ENCODE data around the gene TOP2A. TPM values are rescaled to one million over a fixed set of nuclear protein-coding genes. Genes with fewer than 3 reads are reported as not detected.

The TOP2A gene
- total RNA-seq, 1 experiment from 2014 or later = 141 TPM

- ATAC-seq (no peak), DNase-seq (ENCODE audit: low read depth, low spot score) (no peak)
- RAD21 ChIA-PET (ENCODE audit: low non-redundant PET in 1 of 2, low total read pairs in 2 of 2, uncharacterized antibody in 2 of 2, unreplicated experiment in 2 of 2) = no interaction called here
- CTCF ChIA-PET = no interaction called here
- intact Hi-C loops (cut with micrococcal nuclease) = no loop called here
- Histone ChIP-seq H3K4me1 (ENCODE audit: control insufficient read depth in 1 of 2, insufficient read depth in 2 of 2, low read length in 2 of 2) (peaks cover 0 to 4% of the 10 kb centered on the region in 2 experiments; a peak in 1 of 4 replicates), H3K27me3 (ENCODE audit: insufficient read depth, low read length) (no peaks in the 10 kb centered on the region), H3K9me3 (ENCODE audit: control insufficient read depth in 1 of 2, insufficient read depth in 1 of 2, low read depth in 1 of 2, low read length in 2 of 2) (no peaks in the 10 kb centered on the region), H3K9me2 (ENCODE audit: insufficient read depth) (no peaks in the 10 kb centered on the region), H3K9ac (ENCODE audit: low read length) (no peak overlapping the region), H3K27ac (ENCODE audit: low read depth, low read length) (no peak overlapping the region), H3K4me3 (replicated peaks in 1 of 2; ENCODE audit: low read depth in 1 of 2, low read length in 2 of 2) (no peak overlapping the region), H3K36me3 (ENCODE audit: control insufficient read depth in 1 of 2, insufficient read depth in 2 of 2, low read length in 2 of 2) (no peaks in the 10 kb centered on the region), H3K79me2 (ENCODE audit: insufficient read depth, low read length) (no peaks in the 10 kb centered on the region), H4K20me1 (ENCODE audit: insufficient read depth) (no peaks in the 10 kb centered on the region), H2AFZ (ENCODE audit: low read depth, low read length, poor library complexity, severe bottlenecking) (no peak overlapping the region), H3K4me2 (ENCODE audit: low read length) (no peak overlapping the region)
- TF ChIP-seq ZFX (IDR thresholded peaks at IDR 0.05) (no peak), ZNF274 (IDR thresholded peaks at IDR 0.05; ENCODE audit: low read depth, low read length) (no peak), CEBPB (IDR thresholded peaks at IDR 0.05; ENCODE audit: low read depth) (no peak), SP1 (IDR thresholded peaks at IDR 0.05; ENCODE audit: low read depth) (no peak)
- no TSS peak for BruUV-seq (replicated peaks)
- POLR2A ChIA-PET = no interaction called here
Measured at GRCh38 chr17:40460604-40460967, 42.9 kb upstream of the TOP2A start.

GRCh38 chr17:40459636-40460603, 42.2 kb upstream of the TOP2A start:
- ChIA-PET RAD21 (ENCODE audit: low non-redundant PET in 1 of 2, low total read pairs in 2 of 2, uncharacterized antibody in 2 of 2, unreplicated experiment in 2 of 2) (no interaction called here), CTCF (no interaction called here), POLR2A (no interaction called here)
- H4K20me1 ChIP-seq (ENCODE audit: insufficient read depth) = no peaks in the 10 kb centered on the region
- no peak overlapping the region for H3K9ac ChIP-seq (ENCODE audit: low read length)
- no peak for ATAC-seq
- intact Hi-C loops (cut with micrococcal nuclease) = no loop called here
- no peak overlapping the region for H3K27ac ChIP-seq (ENCODE audit: low read depth, low read length)
- no peaks in the 10 kb centered on the region for H3K27me3 ChIP-seq (ENCODE audit: insufficient read depth, low read length)
- H3K4me2 ChIP-seq (ENCODE audit: low read length) = no peak overlapping the region
- no peak overlapping the region for H2AFZ ChIP-seq (ENCODE audit: low read depth, low read length, poor library complexity, severe bottlenecking)
- H3K36me3 ChIP-seq (ENCODE audit: control insufficient read depth in 1 of 2, insufficient read depth in 2 of 2, low read length in 2 of 2) = no peaks in the 10 kb centered on the region
- no TSS peak for BruUV-seq (replicated peaks)
- DNase-seq (ENCODE audit: low read depth, low spot score) = no peak
- no peak overlapping the region for H3K4me3 ChIP-seq (replicated peaks in 1 of 2; ENCODE audit: low read depth in 1 of 2, low read length in 2 of 2)
- H3K9me3 ChIP-seq (ENCODE audit: control insufficient read depth in 1 of 2, insufficient read depth in 1 of 2, low read depth in 1 of 2, low read length in 2 of 2) = no peaks in the 10 kb centered on the region
- H3K9me2 ChIP-seq (ENCODE audit: insufficient read depth) = no peaks in the 10 kb centered on the region
- peaks cover 0 to 4% of the 10 kb centered on the region in 2 experiments; a peak in 1 of 4 replicates for H3K4me1 ChIP-seq (ENCODE audit: control insufficient read depth in 1 of 2, insufficient read depth in 2 of 2, low read length in 2 of 2)
- no peaks in the 10 kb centered on the region for H3K79me2 ChIP-seq (ENCODE audit: insufficient read depth, low read length)
- TF ChIP-seq CEBPB (IDR thresholded peaks at IDR 0.05; ENCODE audit: low read depth) (no peak), EZH2phosphoT487 (IDR thresholded peaks at IDR 0.05; ENCODE audit: borderline replicate concordance) (no peak), YY1 (IDR thresholded peaks at IDR 0.05; ENCODE audit: extremely low read depth, insufficient replicate concordance, low read depth, low read length) (no peak), CTCF (IDR thresholded peaks at IDR 0.05 in 2 of 3, conservative IDR thresholded peaks at IDR 0.05 in 1 of 3; ENCODE audit: borderline replicate concordance in 1 of 3, insufficient read depth in 1 of 3, low read depth in 2 of 3, low read length in 2 of 3) (no peak), RAD21 (IDR thresholded peaks at IDR 0.05; ENCODE audit: low read depth) (no peak), POLR2AphosphoS5 (IDR thresholded peaks at IDR 0.05; ENCODE audit: low read depth, low read length) (no peak), ZBTB33 (IDR thresholded peaks at IDR 0.05; ENCODE audit: extremely low read depth, insufficient replicate concordance, low read length) (no peak), ATF3 (IDR thresholded peaks at IDR 0.05) (no peak), MAX (IDR thresholded peaks at IDR 0.05) (no peak), ZFX (IDR thresholded peaks at IDR 0.05) (no peak), SRF (IDR thresholded peaks at IDR 0.05; ENCODE audit: low read depth) (no peak), POLR2A (IDR thresholded peaks at IDR 0.05; ENCODE audit: borderline replicate concordance, extremely low read depth, insufficient read depth, insufficient read length) (no peak), FOSL1 (IDR thresholded peaks at IDR 0.05; ENCODE audit: low read depth) (no peak)
